GM12873 (cell line): Measurements from ENCODE around the gene AHCY.

Experiments
- CTCF ChIP-seq: IDR thresholded peaks from 2 replicates; pipeline ENCODE4 v1.5.1; 2012; ENCODE audit warnings: low read depth, mild to moderate bottlenecking, moderate library complexity, low read length, control low read depth; ENCODE audit not compliant: insufficient read depth; ENCODE audit errors: missing control alignments

The AHCY gene

GRCh38 chr20:34322267-34323105 is 19.3 kb upstream of the AHCY start:
- TF ChIP-seq CTCF, result no peak

DNA sequence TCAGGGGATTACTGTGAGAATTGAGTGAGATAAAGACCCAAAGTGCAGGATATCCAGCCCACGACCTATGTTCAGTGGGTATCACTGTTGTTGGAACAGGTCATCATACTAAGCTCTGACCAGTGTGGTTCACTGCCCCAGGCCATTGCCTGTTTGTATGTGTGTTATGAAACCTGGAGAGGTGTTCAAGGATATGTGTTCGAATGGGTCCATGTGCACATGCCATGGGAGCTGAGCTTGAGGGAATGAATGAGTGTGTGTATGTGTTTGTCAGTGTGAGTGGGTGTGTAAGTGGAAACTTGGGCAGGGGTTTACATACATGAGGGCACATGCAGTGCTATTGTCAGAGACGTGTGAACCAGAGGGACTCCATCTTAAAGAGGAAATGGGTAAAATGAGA is 17.7 kb upstream of the AHCY start:
- TF ChIP-seq CTCF, result no peak

DNA sequence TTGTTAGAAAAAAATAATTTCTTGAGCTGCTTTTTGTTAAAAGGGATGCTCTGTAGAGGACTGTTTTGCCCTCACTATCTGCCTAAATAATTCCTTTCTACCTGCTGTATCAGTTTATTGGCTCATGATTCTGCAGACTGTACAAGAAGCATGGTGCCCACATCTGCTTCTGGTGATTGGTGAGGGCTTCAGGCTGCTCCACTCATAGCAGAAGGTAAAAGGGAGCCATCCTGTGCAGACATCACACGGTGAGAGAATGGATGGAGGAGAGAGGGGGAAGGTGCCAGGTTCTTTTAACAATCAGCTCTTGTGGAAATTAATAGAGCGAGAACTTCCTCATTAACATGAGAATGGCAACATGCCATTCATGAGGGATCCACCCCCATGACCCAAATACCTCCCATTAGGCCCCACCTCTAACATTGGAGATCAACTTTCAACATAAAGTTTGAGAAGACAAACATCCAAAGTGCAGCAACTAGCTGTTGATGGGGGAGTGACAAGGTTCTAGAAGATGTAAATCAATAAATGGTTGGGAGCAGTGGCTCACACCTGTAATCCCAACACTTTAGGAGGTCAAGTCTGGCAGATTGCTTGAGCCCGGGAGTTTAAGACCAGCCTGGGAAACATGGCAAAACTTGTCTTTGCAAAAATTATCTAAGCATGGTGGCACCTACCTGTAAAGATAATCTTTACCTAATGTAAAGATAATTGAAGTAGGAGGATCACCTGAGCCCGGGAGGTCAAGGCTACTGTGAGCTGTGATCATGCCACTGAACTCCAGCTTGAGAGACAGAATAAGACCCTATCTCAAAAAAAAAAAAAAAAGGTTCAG is 15.7 kb upstream of the AHCY start:
- no peak for TF ChIP-seq CTCF

DNA sequence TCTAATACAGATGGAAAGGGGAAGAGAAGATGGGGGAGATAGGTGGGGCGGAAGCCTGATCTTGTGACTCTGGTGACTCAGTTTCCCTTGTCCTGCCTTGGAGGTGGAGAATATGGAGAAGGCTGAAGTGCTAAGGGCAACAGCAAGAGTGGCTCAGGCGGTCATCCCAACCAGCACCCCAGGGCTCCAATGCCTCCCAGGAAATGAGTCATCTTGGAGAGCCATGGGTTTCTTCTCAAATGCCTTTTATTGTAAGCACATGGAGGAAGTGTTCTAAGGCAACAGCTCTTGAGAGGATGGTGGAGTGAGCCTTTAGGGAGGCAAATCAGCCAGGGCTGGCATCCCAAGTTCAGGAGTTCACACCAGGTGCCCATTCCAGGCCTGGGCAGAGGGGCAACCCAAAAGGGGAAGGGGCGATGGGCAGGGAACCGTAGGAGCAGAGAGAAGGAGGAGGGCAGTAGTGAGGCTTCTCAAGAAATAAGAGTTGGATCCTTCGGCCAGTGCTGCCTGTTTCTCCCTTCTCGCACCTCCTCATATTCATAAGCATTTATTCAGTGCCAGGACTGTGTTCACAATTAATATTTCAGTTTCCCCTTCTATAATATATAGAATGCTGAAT is 13.2 kb upstream of the AHCY start:
- TF ChIP-seq CTCF, result no peak

- no peak for TF ChIP-seq CTCF
Observed at GRCh38 chr20:34315236-34315635, 12.1 kb upstream of the AHCY start.

GRCh38 chr20:34312544-34313217 is 9.5 kb upstream of the AHCY start:
- TF ChIP-seq CTCF, result peak; percentile 100
